B cell (primary cell): ENCODE results near the gene NTM.

ENCODE experiments used
- EZH2 ChIP-seq: IDR thresholded peaks from 2 replicates; pipeline ENCODE4 v1.6.1; 2012; ENCODE audit warnings: borderline replicate concordance, low read depth, mild to moderate bottlenecking, moderate library complexity, low read length; ENCODE audit not compliant: insufficient read depth, poor library complexity, severe bottlenecking
- TF ChIP-seq, protein P1 (sequence below): fragments of 200-600 bp; IDR thresholded peaks from one replicate; pipeline ENCODE4 v1.8.0; 2022; ENCODE audit warnings: antibody characterized with exemption, mild to moderate bottlenecking

DNA sequence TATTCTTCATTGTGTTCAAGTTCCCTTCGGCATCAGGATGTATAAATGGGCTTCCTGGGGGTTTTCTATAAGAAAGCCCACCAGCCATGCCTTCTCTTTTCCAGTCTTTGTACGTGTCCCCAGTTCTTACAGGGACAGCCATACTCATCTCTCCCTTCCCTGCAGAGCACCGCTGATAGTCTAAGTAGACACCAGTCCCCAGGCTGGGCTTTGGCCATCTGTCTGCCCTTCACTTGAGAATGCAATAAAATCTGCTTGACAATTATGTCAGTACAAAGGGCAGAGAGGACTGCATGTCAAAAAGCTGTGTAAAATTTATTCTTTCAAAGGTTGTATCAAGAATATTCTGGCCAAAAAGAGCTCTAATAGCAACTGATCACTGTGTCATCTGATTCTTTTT, 27.3 kb downstream of the NTM start:
- TF ChIP-seq, protein P1, sequence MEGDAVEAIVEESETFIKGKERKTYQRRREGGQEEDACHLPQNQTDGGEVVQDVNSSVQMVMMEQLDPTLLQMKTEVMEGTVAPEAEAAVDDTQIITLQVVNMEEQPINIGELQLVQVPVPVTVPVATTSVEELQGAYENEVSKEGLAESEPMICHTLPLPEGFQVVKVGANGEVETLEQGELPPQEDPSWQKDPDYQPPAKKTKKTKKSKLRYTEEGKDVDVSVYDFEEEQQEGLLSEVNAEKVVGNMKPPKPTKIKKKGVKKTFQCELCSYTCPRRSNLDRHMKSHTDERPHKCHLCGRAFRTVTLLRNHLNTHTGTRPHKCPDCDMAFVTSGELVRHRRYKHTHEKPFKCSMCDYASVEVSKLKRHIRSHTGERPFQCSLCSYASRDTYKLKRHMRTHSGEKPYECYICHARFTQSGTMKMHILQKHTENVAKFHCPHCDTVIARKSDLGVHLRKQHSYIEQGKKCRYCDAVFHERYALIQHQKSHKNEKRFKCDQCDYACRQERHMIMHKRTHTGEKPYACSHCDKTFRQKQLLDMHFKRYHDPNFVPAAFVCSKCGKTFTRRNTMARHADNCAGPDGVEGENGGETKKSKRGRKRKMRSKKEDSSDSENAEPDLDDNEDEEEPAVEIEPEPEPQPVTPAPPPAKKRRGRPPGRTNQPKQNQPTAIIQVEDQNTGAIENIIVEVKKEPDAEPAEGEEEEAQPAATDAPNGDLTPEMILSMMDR, result no peak
- no peak for TF ChIP-seq EZH2
